Activated CD4-positive, alpha-beta T cell treated with anti-CD3 and anti-CD28 coated beads, Interleukin-2, amount 50 U/mL, for 1 hour (primary cell): ENCODE results near the gene KIF5C.
A peak's percentile ranks its signal among the peaks of the same experiment; 100 is the strongest.

Experiments
- DNase-seq: peaks from one replicate; pipeline ENCODE4 v3.0.0-alpha.2; 2020

Gene KIF5C

DNA sequence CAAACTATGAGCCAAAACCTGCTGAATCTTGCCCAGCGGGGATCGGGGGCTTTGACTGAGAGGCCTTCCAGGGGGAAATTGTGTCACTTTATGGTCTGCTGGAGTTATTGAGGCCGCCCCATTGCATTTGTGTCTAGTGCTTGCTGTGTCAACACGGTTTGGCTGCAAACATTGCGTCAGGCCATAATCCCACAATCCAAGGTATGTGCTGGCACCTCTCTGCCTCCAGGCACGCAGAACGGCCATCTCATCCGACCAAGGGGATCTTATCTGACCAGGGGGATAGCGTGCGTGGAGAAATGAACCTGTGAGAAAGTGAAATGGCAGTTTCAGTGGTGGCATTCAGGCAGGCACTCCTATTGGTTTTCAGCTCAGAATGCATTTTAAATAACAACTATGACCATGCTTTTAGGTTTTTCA, 145.4 kb downstream of the KIF5C start:
- DNase-seq: no peak

DNA sequence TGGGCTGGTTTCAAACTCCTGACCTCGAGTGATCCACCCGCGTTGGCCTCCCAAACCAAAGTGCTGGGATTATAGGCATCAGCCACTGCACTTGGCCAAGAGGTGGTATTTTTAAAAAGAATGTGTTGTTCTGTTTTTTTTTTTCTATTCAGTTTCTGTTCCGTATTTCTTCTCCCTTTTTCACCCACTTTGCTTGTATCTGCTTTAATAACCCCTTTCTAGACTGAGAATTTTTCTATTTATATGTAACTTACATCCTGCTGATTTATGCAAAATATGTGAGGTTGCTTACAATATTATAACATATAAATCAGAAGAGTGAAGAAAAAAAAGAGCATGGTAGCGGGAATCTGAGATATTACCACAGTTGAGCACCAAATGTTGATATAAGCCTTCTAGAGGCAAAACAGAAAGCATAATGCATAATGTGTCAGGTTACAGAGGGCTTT, 146.3 kb downstream of the KIF5C start:
- DNase-seq: no peak

DNA sequence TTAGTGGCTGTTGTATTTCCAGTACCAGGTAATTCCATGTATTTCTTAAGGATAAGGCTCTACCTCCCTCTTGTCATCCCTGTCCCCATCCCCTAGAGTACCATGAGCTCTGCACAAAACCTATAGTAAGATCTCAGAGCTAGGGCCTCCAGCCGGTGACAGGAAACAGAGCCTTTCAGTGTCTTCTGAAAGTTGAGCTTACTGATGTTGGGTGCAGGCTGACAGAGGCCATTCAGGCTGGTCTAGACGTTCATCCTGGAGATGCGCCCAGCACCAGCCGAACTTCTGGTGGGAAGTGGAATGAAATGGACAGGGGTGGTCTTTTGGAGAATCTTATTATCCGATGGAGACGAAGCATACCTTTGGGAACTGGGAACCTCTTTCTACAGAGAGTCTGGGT, 146.7 kb downstream of the KIF5C start:
- DNase-seq: no peak

DNA sequence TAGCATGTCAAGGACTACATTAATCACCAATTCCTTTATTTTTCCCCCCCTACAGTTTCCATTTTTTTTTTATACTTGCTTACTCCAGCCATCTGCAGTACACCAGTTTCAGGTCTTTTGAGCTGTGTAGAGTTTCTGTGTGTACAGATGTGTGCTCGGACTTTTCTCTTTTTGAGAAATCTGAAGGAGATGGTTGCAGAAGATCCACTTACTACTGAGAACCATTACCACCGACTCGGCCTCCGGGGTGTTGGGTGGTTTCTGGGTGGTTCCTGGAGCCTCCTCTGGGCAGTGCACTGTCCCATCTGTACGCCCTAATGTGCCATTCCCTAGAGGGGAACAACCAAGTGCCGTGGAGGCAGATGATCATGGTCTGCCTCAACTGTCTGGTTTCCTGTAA, 148.1 kb downstream of the KIF5C start:
- DNase-seq: no peak

DNA sequence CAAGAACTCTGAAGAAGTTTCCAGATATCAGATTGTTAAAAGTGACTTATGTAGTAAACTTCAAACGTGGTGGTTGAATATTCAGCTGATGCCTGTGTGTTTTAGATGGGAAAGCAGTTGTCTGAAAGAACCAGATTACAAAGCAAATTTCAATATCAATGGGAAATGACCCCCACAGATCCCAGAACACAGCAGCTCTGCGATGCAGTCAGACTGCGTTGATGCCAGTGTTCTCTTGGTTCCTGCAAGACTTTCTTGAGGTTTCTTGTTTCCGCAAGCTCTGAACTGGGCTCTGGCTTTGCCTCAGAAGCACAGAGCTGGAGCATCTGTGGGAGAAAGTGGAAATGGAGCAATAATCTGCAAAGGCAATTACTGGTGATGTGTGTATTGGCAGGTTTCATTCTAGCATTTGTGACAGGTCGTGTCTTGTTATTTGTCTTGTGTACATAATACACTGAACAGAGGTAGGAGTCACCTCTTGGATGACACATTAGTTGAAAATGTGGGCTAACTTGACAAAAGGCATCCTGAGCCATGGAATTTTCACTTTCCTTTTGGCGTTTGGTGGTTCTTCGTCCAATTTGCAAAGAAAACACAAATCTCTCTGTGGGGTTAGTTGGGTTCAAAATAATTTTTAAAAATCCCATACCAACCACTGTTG, 152.7 kb downstream of the KIF5C start:
- DNase-seq: no peak

DNA sequence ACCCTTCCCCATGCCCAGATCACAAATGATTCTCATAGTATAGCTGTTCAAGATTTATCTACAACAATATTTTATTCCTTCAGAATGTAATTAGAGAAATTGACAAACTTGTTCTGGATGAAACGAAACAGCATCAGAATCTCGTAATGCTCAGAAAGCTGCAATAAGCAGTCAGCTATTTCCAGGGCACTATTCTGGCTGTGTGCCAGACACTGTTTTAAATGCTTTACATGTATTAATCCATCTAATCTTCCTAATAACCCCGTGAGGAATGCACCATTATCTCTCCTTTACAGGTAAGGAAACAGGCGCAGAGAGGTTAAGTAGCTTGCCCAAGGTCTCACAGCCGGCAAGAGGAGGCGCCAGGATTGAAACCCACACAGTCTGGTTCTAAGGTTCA, 153.3 kb downstream of the KIF5C start:
- DNase-seq: no peak

DNA sequence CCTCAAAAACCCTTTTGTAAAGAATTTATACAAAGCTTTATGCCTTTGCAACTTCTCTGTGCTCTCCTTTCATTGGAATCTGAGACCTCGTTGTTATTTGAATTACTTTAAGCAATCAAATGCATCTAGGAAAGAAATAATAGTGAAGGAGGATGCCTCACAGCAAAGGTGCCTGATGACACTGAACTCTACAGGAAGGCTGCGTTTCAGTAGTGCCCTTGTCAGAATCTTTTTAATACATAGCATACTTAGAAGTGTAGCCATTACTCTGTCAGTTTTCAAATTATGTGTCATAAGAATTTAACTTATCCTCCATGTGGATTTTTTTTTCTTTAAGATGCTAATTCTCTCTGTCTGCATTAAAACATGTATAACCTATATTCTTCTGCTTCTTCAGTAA, 153.9 kb downstream of the KIF5C start:
- no peak for DNase-seq

DNA sequence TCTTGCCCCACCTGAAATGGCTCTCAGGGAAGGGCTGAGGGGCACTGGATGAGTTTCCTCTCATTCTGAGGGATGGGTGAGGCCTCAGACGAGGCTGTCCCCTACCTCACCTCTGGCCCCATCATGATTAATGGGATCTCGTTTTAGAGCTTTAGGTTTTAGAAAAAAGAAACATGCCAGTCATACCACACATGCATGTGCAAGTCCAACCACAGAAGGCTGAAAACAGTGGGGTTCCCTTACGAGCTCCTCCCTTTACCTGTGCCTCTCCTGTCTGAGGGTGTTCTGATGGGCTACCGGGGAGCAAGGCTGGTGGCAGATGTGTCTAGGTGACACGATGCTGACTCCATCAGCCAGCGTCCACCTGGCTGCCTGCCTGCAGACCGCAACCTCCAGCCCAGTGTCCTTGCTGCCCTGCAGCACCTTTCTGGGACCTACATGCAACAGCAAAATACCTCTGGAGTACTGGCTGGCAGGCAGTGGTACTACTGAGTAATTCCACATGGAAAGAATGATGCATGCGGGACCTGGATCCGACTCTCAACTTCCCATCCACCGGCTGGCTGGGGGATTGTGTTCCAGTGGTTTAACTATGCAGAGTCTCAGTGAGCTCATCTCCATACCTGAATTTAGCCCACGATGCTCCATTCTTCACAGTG, 154.4 kb downstream of the KIF5C start:
- no peak for DNase-seq

DNA sequence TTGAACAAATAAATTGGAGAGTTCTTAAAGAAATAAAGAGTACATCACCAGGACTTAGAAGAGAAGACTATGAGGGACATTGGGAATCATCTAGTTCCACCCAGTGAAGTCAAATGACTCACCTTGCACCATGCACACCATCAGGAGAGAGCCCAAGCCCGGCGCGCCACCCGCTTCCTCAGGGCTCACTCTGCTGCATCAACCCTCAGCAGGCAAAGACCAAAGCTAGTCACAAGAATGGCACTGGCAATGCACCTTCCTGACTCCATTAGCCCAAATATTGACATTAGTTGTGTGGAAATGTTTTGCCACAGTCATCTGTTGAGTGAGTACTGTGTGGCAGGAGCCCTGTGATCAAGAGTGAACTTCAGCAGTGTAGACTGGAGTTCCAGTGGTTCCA, 156.4 kb downstream of the KIF5C start:
- DNase-seq: no peak

DNA sequence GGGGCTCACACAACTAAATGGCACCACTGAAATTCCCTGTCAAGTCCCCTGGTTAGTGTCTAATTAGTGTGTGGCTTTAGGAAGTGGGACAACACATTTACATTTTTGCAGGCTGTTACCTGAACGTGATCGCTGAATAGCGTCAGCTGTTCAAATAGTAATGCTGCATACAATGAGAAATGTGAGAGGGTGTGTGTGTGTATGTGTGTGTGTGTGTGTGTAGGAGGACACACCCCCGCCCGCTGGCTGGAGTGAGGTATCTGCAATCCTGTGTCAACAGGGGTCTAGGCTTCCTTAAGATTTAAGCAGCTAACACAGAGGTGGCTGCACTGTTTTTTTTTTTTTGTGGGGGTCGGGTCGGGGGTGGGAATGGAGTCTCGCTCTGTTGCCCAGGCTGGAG, 158.7 kb downstream of the KIF5C start:
- DNase-seq: no peak

DNA sequence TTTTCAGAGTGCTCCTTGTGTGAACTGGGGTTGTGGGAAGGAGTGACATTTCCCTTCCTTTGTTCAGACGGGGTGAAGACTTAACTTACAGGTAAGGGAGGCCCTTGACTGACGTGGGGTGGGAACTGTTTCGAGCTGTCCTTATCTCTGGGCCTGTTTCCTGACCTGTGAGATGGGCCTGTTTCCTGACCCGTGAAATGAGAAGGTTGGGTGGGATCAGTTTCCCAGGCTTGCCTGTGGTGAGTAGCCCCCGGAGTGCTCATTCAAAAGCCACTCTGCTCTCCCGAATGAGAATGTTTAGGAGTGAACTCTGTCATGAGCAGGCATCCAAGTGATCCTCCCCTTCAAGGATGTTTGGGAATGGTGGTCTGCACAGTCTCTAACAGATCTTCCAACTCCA, 159.4 kb downstream of the KIF5C start:
- DNase-seq: no peak

DNA sequence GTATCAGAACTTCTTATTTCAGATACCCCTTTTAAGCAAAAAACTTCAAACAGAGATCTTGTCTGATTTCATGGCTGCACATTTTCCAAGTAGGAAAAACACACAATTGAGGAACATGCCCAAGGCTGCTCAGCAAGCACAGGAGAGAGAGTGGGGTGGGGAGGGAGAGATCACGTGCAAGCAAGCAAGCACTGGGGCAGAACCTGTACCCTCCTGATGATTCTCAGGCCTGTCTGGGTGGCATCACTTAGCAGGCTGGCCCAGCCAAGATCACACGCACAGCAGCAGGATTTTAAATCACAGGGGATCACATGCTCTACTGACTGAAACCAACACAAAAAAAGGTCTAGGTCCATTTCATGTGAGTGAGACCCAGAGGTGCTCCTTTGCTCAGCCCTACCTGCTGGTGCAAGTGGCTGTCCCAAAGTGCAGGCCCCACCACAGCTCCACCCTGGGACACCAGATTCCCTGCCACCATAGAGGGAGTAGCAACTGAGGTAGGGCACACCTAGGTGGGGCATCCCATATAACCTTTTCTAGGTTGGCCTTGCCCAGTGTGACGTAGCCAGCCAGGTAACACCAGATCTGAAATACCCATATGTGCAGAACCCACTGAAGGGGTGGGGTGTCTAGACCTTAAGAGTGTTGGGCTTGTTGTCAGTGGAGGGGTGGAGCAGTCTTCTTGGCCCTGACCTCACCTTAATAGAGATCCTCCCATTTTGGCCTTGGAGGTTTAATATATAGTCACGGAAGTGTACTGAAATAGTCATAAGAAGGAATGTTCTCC, 161.7 kb downstream of the KIF5C start:
- no peak for DNase-seq

DNA sequence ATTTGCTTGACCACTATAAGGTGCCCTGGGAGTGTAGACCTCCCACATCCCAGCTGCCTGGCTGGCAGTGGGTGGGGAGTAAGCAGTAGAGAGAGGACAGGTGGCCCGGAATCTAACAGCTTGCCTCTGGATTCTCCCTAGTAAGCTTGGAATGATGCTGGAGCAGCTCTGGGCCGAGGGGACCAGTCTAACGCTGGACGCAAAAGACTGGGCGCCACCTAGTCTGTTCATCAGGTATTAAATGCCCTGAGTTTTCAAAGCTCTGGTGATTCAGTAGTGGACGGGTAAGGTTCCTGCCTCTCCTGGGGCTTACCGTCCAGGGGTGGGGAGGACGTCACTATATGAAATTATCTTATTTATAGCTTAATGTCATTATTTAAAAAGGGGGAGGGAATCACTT, 162.8 kb downstream of the KIF5C start:
- DNase-seq: no peak

DNA sequence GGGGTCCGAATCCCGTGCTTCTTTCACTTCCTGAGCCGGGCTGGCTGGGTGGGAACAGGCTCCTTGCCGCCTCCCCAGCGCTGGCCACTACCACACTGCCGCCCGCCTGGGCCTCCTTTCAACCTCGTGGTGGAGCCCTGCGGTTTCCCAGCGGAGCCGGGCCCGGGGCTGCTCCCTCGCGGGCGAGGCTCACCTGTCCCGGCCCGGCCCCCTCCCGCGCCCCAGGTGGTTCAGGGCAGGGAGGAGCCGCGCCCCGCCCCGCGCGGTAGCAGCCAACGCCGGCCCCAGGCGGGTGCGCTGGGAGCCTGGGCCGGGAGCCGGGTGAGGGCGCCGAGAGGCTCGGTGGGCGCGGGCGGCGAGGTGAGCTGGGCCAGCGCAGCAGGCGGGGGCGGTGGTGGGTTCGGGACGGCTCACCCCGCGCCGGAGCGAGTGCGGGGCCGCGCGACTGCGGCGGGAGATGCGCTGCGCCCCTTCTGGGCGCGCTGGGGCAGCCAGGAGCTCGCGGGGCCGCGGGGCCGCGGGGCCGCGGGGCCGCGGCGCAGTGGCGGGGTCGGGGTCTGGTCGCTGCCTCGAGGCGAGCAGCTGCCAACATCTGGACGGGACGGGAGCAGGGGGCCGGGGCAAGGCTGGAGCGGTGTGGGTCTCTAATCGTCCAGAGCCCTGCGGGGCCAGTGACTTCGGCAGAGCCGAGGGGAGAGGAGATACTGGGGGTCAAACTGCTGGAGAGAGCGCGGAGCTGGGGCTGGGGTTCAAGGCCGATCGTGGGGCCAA, 163.6 kb downstream of the KIF5C start, which contains the start of gene LYPD6B:
Gene LYPD6B (plus strand): TSS at position 258 of the 771 bp plus-strand sequence. CDS start 92,250 bp downstream, outside the sequence.
- no peak for DNase-seq

DNA sequence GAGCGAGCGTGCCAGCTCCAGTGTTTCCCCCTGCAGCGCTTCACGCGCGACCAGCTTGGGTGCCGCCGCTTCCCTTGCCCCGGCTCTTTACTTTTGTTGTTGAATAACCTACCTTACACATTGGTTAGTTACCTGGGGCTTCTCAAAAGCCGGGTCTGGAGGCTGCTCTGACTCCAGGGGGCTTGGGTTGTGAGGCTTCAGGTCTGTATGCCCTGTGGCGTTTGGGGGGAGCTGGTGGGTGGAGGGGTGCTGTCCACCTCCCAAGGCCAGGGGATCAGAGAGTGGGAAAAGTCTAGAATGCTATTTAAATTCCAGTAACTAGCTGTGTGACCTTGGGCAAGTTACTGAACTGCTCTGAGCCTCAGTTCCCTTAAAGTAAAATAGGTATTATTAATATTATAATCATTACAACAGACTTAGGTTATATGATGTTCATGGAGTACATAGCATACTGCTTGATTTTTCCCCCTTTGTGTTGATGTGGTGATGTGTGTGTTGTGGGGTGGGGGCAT, 164.2 kb downstream of the KIF5C start:
- no peak for DNase-seq

DNA sequence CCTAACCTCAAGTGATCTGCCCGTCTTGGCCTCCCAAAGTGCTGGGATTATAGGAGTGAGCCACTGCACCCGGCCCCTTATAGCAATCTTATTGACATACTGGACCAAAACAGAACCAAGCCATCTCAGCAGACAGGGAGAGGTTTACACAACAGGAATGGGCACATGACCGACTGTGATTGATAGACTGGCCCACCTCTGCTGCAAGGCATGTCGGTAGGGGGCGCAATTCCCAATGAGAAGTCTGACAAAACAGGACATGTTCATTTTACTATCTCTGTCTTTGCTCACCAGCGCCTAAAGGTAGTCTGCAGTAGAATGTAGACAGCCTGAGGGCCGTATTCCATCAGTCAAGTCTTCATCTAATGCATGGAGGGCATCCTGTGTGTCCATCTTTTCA, 165.4 kb downstream of the KIF5C start:
- peak; percentile 49 for DNase-seq

DNA sequence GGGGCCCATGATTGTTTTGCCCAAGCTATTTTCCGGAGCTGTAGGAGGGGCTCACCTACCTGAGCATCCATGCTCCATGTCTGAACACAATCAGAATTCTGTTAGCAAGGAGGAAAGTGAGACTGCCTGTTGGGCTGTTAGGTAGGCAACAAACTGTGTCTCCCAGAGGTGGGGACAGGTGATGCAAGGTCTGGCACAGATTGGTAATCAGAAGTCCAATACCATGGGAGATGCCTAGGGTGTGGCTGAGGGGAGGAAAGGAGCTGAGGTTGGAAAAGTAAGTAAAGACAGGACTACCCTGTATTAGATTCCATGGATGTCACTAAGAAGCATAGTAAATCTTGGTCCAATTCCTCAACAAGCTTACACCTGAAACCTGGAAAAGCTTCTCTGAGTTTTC, 166.5 kb downstream of the KIF5C start:
- no peak for DNase-seq

DNA sequence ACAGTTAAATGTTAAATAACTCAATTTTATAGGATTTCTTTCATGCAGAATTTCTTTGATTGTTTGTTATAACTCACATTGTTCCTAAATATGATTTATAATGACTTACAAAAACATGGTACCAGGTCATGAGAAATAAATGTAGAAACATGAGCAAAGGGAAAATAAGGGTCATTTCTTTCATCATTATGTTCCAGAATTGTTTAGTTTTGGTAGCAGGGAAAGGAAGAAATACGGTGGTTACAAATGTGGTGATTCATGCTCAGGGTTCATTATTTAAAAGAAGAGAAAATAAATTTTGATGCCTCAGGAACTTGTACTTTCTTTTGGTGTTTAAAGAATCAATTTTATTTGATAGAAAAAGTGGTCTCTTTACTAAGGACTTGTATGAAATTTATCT, 167.9 kb downstream of the KIF5C start:
- DNase-seq: no peak

DNA sequence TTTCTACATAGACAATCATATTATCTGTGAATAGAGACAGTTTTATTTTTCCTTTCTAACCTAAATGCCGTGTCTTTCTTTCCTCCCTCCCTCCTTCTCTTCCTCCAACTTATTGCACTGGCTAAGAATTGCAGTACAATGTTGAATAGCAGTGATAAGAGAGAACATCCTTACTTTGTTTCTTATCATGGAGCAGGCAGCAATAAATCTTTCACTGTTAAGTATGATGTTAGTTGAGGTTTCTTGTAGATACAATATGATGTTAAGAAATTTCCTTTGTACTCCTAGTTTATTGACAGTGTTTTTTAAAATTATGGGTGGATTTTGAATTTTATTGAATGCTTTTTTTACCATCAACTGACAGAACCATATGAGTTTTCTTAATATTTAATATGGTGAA, 169.5 kb downstream of the KIF5C start:
- no peak for DNase-seq

DNA sequence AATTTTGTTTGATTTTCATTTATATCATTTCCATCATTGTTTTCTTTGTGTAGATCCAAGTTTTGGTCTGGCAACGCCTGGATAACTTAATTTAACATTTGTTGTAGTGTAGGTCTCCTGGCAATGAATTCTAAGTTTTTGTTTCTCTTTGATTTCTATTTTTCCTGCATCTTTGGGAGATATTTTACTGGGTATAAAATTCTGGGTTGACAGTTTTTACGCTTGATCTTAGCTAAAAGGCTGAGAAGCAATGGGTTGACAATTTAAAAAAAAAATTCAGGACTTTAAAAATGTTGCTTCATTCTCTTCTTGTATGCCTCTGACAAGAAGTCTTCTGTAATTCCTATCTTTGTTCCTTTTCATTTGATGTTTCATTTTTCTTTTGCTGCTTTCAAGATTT, 172.1 kb downstream of the KIF5C start:
- DNase-seq: no peak

DNA sequence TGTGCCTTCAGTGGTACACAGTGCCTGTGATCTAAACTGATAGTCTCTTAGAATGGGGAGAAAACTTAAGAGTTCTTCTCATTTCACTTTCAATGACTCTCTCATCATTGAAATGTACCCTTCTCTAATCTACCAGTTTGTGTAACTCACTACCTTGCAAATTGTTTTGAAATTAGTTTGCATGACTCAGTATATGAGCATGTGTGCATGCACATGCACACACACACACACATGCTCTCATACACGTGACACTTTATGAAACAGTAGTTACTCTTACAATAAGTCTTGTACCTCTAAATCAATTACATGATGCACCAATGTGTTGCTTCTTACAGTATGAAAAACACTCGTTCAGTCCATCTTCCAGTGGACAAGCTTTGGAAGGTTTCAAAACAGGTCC, 174.1 kb downstream of the KIF5C start:
- DNase-seq: no peak

DNA sequence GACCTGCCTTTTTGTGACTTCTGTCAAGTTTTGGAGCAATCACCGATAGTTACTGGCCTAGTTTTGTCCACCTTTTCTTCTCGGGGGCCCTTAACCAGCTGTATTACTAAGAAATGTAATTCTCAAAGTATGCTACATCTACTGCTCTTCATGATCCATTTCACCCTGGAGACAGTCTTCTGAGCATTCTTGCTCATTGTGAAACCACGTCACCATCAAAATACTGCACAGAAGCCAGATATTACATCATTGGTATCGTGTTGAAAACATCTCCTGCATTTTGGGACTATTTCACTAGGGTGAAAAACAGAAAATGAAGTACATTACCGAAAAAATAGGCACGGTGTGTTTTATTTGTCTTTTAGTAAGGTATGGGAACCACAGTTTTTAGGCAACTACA, 175.2 kb downstream of the KIF5C start:
- no peak for DNase-seq

DNA sequence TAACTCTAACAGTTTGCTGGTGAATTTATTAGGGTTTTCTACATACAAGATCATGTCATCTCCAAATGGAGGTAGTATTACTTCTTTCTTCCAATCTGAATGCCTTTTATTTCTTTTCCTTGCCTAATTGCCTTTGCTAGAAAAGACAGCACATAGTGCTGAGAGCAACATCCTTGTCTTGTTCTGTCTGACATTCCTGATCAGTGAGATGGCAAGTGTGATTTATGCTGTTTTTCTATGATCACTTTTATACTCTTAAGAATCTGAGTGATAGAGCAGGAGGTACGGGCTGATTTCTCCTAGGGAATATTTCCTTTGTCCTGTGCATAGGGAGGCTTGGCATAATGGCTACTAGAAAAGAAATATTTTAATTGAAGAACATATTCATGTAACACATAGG, 180.7 kb downstream of the KIF5C start:
- DNase-seq: no peak
